ENCODE measurements around the gene UGT2A3.
"Not testable (repeated sequence)": the region's sequence is repeated elsewhere in the genome, so short reads cannot be mapped to it uniquely, and the experiment has no call there.

Gene UGT2A3

GRCh38 chr4:68953056-68953596, 1.5 kb upstream of the UGT2A3 start:
- H3K9ac ChIP-seq (ENCODE audit: low read depth, low read length) = no peak overlapping the region
- no peaks in the 10 kb centered on the region for H3K36me3 ChIP-seq (ENCODE audit: control insufficient read depth, insufficient read depth, low read length)
- H3K4me1 ChIP-seq (ENCODE audit: control insufficient read depth, insufficient read depth, low read length) = no peaks in the 10 kb centered on the region
- H3K27ac ChIP-seq (ENCODE audit: low read depth, low read length) = no peak overlapping the region
- no peaks in the 10 kb centered on the region for H3K9me3 ChIP-seq (ENCODE audit: control insufficient read depth, insufficient read depth, low read length)
- no peaks in the 10 kb centered on the region for H3K27me3 ChIP-seq (ENCODE audit: control insufficient read depth, insufficient read depth, low read length)
- H3K4me3 ChIP-seq (ENCODE audit: low read depth, low read length) = no peak overlapping the region

GRCh38 chr4:68951806-68952585, 392 bp upstream of the UGT2A3 start:
- Histone ChIP-seq H3K27me3 (ENCODE audit: control insufficient read depth, insufficient read depth, low read length) (no peaks in the 10 kb centered on the region), H3K27ac (ENCODE audit: low read depth, low read length) (peak overlapping the region; percentile 31), H3K36me3 (ENCODE audit: control insufficient read depth, insufficient read depth, low read length) (no peaks in the 10 kb centered on the region), H3K9ac (ENCODE audit: low read depth, low read length) (no peak overlapping the region), H3K4me1 (ENCODE audit: control insufficient read depth, insufficient read depth, low read length) (no peaks in the 10 kb centered on the region), H3K4me3 (ENCODE audit: low read depth, low read length) (no peak overlapping the region), H3K9me3 (ENCODE audit: control insufficient read depth, insufficient read depth, low read length) (no peaks in the 10 kb centered on the region)

- H3K36me3 ChIP-seq (ENCODE audit: control insufficient read depth, insufficient read depth, low read length) = no peaks in the 10 kb centered on the region
- no peak overlapping the region for H3K27ac ChIP-seq (ENCODE audit: low read depth, low read length)
- no peaks in the 10 kb centered on the region for H3K4me1 ChIP-seq (ENCODE audit: control insufficient read depth, insufficient read depth, low read length)
- H3K27me3 ChIP-seq (ENCODE audit: control insufficient read depth, insufficient read depth, low read length) = no peaks in the 10 kb centered on the region
- no peak overlapping the region for H3K9ac ChIP-seq (ENCODE audit: low read depth, low read length)
- no peak overlapping the region for H3K4me3 ChIP-seq (ENCODE audit: low read depth, low read length)
- H3K9me3 ChIP-seq (ENCODE audit: control insufficient read depth, insufficient read depth, low read length) = no peaks in the 10 kb centered on the region
Observed at GRCh38 chr4:68950033-68950432, 1.6 kb downstream of the UGT2A3 start.

DNA sequence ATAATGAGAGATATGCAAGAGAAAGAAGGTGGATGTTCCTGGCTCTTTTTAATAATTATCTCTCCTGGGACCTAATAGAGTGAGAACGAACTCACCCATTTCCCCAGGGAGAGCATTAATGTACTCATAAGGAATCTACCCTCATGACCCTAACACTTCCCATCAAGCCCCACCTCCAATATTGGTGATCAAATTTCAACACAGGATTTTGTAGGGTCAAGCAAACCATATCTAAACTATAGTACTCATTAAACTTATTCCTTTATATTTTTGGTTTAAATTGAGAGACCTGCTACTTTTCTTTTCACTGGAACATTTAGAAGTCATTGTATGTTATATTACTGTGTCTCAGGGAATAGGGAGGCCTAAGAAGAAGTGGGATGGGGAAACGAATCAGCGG, 2.6 kb downstream of the UGT2A3 start:
- H3K36me3 ChIP-seq (ENCODE audit: control insufficient read depth, insufficient read depth, low read length) = no peaks in the 10 kb centered on the region
- no peak overlapping the region for H3K4me3 ChIP-seq (ENCODE audit: low read depth, low read length)
- no peaks in the 10 kb centered on the region for H3K4me1 ChIP-seq (ENCODE audit: control insufficient read depth, insufficient read depth, low read length)
- no peak overlapping the region for H3K27ac ChIP-seq (ENCODE audit: low read depth, low read length)
- H3K27me3 ChIP-seq (ENCODE audit: control insufficient read depth, insufficient read depth, low read length) = no peaks in the 10 kb centered on the region
- no peak overlapping the region for H3K9ac ChIP-seq (ENCODE audit: low read depth, low read length)
- H3K9me3 ChIP-seq (ENCODE audit: control insufficient read depth, insufficient read depth, low read length) = no peaks in the 10 kb centered on the region

GRCh38 chr4:68948044-68948743, 3.4 kb downstream of the UGT2A3 start:
- no peak overlapping the region for H3K27ac ChIP-seq (ENCODE audit: low read depth, low read length)

GRCh38 chr4:68929076-68929737, 22.4 kb downstream of the UGT2A3 start:
- no peaks in the 10 kb centered on the region for H3K27me3 ChIP-seq (ENCODE audit: control insufficient read depth, insufficient read depth, low read length)
- H3K4me3 ChIP-seq (ENCODE audit: low read depth, low read length) = no peak overlapping the region
- H3K36me3 ChIP-seq (ENCODE audit: control insufficient read depth, insufficient read depth, low read length) = no peaks in the 10 kb centered on the region
- H3K4me1 ChIP-seq (ENCODE audit: control insufficient read depth, insufficient read depth, low read length) = 0 out of 2 replicates have a peak, but pooled peaks cover 4% of the 10 kb centered on the region
- H3K27ac ChIP-seq (ENCODE audit: low read depth, low read length) = no peak overlapping the region
- H3K9ac ChIP-seq (ENCODE audit: low read depth, low read length) = no peak overlapping the region
- H3K9me3 ChIP-seq (ENCODE audit: control insufficient read depth, insufficient read depth, low read length) = no peaks in the 10 kb centered on the region

More at GRCh38 chr4:68948044-68948743, 3.4 kb downstream of the UGT2A3 start:
- no peaks in the 10 kb centered on the region for H3K36me3 ChIP-seq (ENCODE audit: control insufficient read depth, insufficient read depth, low read length)
- H3K4me1 ChIP-seq (ENCODE audit: control insufficient read depth, insufficient read depth, low read length) = no peaks in the 10 kb centered on the region
- H3K4me3 ChIP-seq (ENCODE audit: low read depth, low read length) = no peak overlapping the region
- H3K27me3 ChIP-seq (ENCODE audit: control insufficient read depth, insufficient read depth, low read length) = no peaks in the 10 kb centered on the region
- H3K9me3 ChIP-seq (ENCODE audit: control insufficient read depth, insufficient read depth, low read length) = no peaks in the 10 kb centered on the region
- H3K9ac ChIP-seq (ENCODE audit: low read depth, low read length) = no peak overlapping the region

DNA sequence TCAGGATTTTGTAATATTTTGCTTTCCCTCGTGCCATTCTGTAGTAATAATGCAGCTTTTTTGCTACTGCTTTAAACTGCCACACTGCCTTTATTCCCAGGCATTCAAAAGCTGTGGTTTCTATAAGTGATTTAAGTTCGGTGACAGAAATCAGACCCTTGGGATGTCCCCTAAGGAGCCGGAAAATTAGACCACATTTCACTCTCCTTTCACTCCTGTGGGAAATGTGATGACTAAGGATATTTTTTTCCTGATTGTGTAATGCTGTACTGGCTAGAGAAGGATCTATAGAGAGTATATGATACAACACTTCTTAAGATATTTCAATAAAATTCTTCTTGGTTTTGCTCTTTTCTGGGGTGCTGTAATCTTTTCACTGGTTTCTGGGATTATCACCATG, 24.4 kb downstream of the UGT2A3 start:
- no peak overlapping the region for H3K9ac ChIP-seq (ENCODE audit: low read depth, low read length)
- peaks cover 5% of the 10 kb centered on the region; the same call in 1 of the 2 replicates for H3K9me3 ChIP-seq (ENCODE audit: control insufficient read depth, insufficient read depth, low read length)
- no peak overlapping the region for H3K27ac ChIP-seq (ENCODE audit: low read depth, low read length)
- no peak overlapping the region for H3K4me3 ChIP-seq (ENCODE audit: low read depth, low read length)
- H3K27me3 ChIP-seq (ENCODE audit: control insufficient read depth, insufficient read depth, low read length) = no peaks in the 10 kb centered on the region
- H3K4me1 ChIP-seq (ENCODE audit: control insufficient read depth, insufficient read depth, low read length) = 0 out of 2 replicates have a peak, but pooled peaks cover 4% of the 10 kb centered on the region
- H3K36me3 ChIP-seq (ENCODE audit: control insufficient read depth, insufficient read depth, low read length) = no peaks in the 10 kb centered on the region

DNA sequence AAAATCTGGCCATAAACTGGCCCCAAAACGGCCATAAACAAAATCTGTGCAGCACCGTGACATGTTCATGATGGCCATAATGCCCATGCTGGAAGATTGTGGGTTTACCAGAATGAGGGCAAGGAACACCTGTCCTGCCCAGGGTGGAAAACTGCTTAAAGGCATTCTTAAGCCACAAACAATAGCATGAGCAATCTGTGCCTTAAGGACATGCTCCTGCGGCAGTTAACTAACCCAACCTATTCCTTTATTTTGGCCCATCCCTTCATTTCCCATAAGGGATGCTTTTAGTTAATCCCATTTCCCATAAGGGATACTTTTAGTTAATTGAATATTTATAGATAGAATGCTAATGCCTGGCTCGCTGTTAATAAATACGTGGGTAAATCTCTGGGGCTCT, 29.4 kb downstream of the UGT2A3 start:
- H3K4me3 ChIP-seq (ENCODE audit: low read depth, low read length); H3K9ac ChIP-seq (ENCODE audit: low read depth, low read length): not testable (repeated sequence)
- H3K9me3 ChIP-seq (ENCODE audit: control insufficient read depth, insufficient read depth, low read length) = peaks cover 10% of the 10 kb centered on the region

GRCh38 chr4:68921051-68921450, 30.6 kb downstream of the UGT2A3 start:
- H3K9ac ChIP-seq (ENCODE audit: low read depth, low read length) = no peak overlapping the region
- no peak overlapping the region for H3K4me3 ChIP-seq (ENCODE audit: low read depth, low read length)
- no peaks in the 10 kb centered on the region for H3K36me3 ChIP-seq (ENCODE audit: control insufficient read depth, insufficient read depth, low read length)
- H3K27me3 ChIP-seq (ENCODE audit: control insufficient read depth, insufficient read depth, low read length) = no peaks in the 10 kb centered on the region
- H3K27ac ChIP-seq (ENCODE audit: low read depth, low read length) = no peak overlapping the region
- no peaks in the 10 kb centered on the region for H3K4me1 ChIP-seq (ENCODE audit: control insufficient read depth, insufficient read depth, low read length)
- H3K9me3 ChIP-seq (ENCODE audit: control insufficient read depth, insufficient read depth, low read length) = peaks cover 10% of the 10 kb centered on the region

More for the DNA sequence above, 29.4 kb downstream of the UGT2A3 start:
- H3K27ac ChIP-seq (ENCODE audit: low read depth, low read length); H3K4me1 ChIP-seq (ENCODE audit: control insufficient read depth, insufficient read depth, low read length); H3K27me3 ChIP-seq (ENCODE audit: control insufficient read depth, insufficient read depth, low read length); H3K36me3 ChIP-seq (ENCODE audit: control insufficient read depth, insufficient read depth, low read length): not testable (repeated sequence)

DNA sequence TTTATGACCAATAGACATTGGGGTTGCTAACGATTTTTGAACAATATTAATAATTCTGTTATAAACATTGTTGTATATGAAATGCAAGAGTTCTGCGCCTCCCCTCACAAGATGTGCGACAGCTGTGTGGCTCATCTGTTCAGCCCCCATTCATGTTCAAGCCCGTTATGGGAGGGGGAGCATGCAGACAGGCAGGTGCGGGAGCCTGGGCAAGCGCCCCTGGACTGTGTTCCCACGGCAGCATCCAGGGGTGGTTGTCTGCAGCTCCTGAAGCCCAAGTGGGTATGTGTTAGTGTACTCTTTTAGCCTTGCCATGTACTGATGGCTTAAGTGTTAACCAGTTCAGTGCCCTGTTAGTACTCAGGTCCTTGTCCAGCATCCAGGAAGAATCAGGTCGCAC, 34.6 kb downstream of the UGT2A3 start:
- no peak overlapping the region for H3K27ac ChIP-seq (ENCODE audit: low read depth, low read length)
- no peaks in the 10 kb centered on the region for H3K36me3 ChIP-seq (ENCODE audit: control insufficient read depth, insufficient read depth, low read length)
- H3K9me3 ChIP-seq (ENCODE audit: control insufficient read depth, insufficient read depth, low read length) = peaks cover 3% of the 10 kb centered on the region
- H3K4me1 ChIP-seq (ENCODE audit: control insufficient read depth, insufficient read depth, low read length) = no peaks in the 10 kb centered on the region
- no peaks in the 10 kb centered on the region for H3K27me3 ChIP-seq (ENCODE audit: control insufficient read depth, insufficient read depth, low read length)
- no peak overlapping the region for H3K9ac ChIP-seq (ENCODE audit: low read depth, low read length)
- no peak overlapping the region for H3K4me3 ChIP-seq (ENCODE audit: low read depth, low read length)

Data from HUES48 (cell line).